Bone marrow (tissue), 2 donors: ENCODE results near the gene SMKR1.
"Not testable (repeated sequence)": the region's sequence is repeated elsewhere in the genome, so short reads cannot be mapped to it uniquely, and the experiment has no call there.

Source experiments
- DNase-seq, 2 donors: peaks; one replicate each; lab custom pipeline; 2025; lab: John Stamatoyannopoulos, UW

The SMKR1 gene

DNA sequence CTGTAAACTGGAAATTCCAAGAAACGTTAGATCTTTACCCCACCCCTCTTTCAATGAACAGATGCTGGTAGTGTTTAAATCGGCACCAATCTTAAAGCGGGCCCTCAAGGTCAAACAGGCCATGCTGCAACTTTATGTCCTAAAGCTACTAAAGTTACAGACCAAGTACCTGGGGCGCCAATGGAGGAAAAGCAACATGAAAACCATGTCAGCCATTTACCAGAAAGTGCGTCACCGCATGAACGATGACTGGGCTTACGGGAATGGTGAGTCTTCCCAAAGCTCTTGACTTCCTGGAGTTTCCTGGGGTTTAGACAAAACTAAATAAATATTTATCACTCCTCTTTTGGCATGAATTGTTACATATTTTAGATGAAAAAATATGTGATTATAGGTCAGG is 19.6 kb upstream of the SMKR1 start:
- DNase-seq = no peak

DNA sequence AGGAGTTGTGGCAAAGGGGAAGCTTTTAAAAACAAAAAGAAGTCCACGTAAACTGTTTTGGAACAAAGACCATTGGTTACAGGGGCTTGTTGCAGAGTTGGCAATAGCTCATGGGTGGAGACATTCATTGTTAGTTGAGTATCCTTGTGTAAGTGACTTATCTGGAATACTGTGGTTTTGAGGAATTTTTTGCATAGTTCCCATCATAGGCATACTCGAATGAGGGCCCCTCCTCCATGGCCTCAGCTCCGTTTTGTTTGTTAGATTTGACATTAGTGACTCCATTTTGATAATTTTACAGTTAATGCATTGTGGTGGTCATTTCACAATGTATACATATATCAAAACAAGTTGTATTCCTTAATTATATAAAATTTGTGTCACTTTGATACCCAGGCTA is 12.8 kb upstream of the SMKR1 start:
- DNase-seq = no peak

DNA sequence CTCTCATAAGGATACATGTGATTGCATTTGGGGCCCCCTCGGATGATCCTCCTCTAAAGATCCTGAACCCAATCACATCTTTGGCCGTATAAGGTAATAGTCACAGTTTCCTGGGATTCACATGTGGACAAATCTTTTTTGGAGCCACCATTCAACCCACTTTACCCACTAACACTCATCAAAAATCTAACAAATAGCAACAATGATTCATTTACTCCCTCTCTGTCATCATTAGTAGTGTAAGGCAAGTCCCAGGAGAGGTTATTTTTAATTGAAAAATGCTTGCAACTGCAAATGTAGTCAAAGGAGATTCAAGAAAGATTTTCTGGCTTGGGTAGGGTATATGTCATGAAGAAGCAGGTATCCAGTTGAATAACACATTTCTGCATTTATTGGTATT is 9.9 kb upstream of the SMKR1 start:
- no peak for DNase-seq

DNA sequence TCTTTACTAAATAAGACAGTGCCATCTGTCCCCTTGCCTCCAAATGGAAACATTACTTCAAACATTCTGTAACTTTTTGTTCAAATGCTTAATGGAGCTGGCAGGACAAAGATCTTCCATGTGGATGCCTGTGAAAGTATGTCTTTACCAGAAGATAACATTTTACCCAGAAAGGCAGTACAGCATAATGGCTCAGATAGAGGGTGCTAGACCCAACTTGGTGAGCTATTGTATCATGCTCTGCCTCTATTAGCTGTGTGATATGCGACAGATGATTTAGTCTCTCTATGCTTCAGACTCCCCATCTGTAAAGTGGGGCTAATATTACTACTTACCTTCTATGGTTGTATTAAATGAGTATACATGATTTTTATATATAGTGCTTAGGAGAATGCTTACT is 8.8 kb upstream of the SMKR1 start:
- DNase-seq = no peak

DNA sequence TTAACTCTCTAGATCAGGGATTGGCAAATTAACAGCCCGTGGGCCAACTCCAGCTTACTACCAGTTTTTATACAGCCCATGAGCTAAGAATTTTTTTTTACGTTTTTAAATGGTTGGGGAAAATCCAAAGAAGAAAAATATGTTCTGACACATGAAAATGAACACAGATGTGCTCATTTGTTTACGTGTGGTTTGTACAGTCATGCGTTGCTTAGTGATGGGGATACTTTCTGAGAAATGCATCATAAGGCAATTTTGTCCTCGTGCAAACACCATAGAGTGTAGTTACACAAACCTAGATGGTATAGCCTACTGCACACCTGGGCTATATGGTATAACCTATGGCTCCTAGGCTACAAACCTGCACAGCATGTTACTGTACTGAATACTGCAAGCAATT is 8.3 kb upstream of the SMKR1 start:
- no peak for DNase-seq

DNA sequence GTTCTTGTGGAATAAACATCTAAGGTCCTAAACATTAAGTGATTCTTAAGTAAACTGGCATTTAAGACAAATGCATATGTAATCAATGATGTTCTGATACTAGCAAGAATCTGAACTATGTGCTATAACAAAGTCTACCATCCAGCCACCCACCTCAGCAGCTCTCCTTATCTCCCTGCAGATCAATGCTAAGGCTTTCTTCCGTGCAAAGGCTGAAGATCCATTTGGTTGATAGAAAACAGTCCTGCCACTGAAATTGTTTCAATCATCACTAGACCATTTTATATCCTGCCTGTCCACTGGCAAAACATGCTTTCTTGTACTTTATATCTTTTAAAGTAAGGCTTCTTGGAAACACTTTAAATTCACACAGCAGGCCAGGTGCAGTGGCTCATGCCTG is 6.3 kb upstream of the SMKR1 start:
- peak in 1 of 2 donors; percentile 4 for DNase-seq

DNA sequence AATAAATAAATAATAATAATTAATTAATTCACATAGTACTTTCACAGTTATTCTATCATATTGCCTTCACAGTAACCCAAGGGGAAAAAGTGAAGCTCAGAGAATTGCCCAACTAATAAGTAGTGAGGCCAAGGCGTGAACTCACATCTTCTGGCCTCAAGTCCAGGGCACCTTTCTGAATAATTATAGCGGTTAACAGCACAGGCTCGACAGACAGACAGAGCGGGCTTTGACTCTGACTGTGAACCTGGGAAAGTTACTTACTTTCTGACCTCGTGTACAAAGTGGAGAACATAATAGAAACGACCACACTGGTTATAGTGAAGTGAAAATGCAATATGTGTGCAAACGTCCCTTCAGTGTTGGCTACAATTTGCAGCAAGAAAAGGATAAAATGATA is 5.7 kb upstream of the SMKR1 start:
- no peak for DNase-seq

DNA sequence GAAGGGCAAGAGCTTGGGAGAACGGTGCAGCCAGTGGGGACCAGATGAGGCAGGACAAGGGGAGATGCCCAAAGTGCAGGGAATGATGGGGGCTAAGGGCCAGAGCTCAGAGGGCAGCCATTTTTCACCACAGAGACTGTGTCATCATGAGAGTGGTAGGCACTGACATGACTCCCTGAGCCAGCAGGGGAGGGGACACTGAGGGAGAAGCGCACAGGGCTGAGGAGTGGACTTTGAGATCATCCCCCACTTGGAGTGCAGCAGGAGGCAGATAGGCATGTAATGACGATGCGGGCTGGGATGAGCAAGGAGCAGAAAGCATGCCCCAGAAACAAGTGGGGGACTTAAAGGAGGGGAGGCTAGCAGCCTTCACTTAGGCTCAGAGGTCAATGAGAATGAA is 5.2 kb upstream of the SMKR1 start:
- DNase-seq = no peak

DNA sequence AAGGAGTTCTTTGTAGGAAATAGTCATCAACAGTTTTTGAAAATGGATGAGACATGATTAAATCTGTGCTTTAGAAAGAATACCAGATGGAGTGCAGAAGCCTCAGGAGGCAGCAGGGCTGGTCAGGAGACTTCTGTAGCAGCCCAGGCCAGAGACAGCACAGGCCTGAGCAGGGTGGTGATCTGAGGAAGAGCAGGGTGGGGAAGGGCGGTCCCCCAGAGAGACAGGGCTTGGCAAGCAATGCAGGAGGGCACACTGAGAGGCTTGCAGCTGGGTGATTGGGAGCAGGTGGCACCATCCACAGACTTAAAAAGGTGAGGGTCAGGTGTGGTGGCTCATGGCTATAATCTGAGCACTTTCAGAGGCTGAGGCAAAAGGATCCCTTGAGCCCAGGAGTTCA is 4.3 kb upstream of the SMKR1 start:
- DNase-seq = no peak

DNA sequence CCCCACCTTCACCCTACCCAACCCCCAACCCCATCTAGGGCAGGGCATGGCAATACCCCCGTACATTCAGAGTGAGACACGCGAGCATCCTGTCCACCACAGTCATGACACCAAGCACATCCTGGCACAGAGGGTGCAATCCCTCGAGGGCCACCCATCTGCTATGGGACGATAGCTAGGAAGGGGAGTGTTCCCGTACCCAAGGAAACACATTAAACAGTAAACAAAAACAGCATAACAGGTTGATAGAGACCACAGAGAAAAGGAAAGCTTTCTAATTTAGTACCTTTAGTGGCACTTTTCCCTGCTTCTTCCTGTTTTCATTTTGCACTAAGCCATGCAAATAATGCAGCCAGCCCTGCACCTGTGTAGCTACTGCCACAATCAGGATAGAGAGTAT is 2.3 kb upstream of the SMKR1 start:
- DNase-seq = no peak

DNA sequence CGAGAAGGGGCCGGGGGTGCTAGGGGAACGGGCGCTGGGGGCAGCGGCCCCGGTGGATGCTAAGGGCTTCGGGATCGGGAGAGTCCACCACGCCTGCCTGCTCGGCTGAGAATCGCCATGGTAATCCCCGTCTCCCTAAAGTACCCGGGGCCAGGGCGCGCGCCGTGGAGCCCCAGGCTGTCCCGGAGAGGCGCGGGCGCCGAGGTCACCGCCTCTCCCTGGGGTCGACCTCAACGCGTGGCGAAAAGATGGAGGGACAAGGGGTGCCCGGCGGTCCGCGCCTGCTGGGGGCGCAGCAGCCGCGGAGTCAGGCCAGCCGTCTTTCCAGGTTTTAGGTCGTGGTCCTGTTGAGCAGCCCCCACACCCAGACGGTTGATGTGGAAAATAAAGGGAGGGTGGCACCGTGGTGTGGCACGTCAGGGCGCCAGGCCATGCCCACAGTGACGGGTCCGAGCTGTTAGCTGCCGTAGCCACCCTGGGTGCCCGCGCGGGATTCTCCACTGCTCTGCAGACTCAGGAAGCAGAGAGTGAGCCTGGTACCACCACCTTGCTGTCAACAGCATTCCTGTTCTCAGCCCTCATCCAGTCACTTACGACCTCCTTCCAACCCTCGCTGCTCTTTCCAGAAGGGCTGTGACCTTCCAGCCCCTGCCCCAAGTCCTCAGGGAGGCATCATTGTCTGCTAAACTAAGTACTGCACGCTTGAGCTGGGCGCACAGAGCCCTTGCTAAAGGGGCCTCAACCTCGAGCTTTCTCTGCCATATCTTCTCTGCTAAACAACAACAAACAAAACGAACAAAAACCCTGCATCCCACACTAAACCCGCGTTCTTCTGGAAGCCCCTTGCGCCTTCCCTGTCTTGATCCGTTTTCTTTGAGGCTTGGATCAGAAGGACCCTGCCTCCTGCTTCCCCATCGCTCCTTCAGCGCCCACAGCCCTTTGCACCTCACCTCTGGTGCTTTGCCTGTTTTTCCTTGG is 666 bp downstream of the SMKR1 start:
- DNase-seq = no peak

DNA sequence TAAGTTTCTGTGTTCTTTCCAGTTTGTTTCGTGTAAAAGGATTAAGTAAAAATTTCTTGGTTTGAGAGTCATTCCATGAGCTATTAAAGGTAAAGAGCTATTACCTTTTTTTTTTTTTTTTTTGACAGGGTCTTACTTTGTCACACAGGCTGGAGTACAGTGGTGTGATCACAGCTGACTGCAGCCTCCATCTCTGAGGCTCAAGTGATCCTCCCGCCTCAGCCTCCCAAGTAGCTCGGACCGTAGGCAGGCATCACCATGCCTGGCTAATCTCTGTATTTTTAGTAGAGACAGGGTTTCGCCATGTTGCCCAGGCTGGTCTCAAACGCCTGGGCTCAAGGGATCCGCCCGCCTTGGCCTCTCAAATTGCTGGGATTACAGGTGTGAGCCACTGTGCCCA is 1.4 kb downstream of the SMKR1 start:
- DNase-seq = no peak

DNA sequence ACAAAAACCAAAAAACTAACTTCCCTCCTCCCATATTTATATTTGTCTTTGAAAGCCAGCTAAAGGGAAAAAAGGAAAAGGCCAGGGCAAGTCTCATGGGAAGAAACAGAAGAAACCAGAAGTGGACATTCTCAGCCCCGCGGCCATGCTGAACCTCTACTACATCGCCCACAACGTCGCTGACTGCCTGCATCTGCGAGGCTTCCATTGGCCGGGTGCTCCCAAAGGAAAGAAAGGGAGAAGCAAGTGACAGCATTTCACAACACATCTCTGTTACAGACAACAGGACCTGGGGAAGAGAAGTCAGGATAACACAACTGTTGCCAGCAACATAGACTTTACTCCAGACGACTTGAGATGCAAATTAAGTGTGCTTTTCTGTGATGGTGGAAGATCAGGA is 9.9 kb downstream of the SMKR1 start:
- DNase-seq = no peak

DNA sequence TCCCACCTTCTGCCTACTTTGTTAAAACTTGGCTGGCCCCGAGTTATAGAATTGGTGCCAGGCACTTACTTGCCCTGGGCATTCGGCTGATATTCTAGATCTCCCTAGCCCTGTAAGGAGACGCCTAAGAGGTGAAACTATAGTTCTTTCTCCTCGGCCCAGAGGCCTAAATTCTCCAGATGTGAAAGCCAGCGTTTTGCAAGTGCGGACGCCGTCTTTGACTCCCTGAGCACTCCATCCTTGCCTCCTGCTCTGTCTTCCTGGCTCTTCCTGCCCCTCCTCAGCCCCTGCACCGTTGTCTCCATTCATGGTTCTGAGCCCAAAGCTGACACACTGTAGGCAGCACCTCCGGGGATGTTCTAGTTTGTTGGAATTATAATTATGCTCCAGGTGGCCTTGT is 11.2 kb downstream of the SMKR1 start:
- DNase-seq = no peak

DNA sequence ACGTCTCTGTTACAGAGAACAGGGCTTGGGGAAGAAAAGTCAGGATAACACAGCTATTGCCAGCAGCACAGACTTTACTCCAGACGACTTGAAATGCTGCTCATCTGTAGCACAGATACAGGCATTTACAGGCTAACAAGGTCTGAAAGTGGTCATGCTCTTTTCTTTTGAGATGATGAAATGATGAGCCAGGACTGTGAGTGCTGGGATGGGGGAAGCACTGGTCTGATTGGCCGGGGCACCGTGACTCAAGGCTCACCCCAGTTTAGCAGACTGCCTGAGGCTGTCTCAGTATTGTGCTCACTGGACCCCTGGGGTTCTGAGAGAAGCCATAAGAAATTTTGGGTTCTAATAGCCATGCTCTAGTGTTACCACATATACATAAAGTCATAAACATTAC is 12.4 kb downstream of the SMKR1 start:
- DNase-seq = no peak

DNA sequence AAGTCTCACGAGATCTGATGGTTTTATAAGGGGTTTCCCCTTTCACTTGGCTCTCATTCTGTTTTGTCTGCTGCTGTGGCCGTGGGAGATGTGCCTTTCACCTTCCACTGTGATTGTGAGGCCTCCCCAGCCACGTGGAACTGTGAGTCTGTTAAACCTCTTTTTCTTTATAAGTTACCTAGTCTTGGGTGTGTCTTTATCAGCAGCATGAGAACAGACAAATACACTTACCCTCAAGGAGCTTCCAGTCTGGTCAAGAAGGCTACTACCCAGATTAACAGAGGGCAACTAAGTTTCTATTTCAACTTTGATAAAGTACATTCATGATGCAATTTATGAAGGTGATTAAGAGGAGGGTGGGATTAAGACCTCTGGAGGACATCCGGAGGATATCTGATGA is 13.1 kb downstream of the SMKR1 start:
- DNase-seq = no peak

DNA sequence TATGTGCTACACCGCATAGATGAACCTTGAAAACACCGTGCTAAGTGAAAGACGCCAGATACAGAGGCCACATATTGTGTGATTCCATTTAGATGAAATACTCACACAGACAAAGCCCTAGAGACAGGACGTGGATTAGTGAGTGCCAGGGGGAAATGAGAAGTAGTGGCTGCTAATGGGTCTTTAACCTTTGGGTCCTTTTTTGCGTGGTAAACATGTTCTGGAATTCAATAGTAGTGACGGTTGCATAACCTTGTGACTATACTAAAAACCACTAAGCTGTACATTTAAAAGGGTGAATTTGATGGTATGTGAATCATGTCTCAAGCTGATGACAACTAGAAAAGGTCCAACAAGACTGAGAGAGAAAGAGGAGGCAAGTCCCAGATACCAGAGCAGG is 15.6 kb downstream of the SMKR1 start:
- no peak for DNase-seq

DNA sequence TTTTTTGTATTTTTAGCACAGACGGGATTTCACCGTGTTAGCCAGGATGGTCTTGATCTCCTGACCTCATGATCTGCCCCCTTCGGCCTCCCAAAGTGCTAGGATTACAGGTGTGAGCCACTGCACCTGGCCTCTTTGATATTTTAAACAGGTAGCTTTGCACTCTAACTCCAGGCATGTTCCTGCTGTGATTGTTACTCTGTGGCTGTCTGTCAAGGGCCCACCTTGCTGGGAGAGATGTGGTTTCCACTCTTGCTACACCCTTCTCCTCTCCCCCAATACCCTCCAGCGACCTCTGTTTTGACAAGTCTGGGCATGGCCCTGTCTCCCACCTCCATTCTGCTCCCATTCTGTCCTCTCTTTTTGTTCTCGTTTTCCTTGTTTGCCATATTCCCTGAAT is 17.1 kb downstream of the SMKR1 start:
- DNase-seq = no peak

DNA sequence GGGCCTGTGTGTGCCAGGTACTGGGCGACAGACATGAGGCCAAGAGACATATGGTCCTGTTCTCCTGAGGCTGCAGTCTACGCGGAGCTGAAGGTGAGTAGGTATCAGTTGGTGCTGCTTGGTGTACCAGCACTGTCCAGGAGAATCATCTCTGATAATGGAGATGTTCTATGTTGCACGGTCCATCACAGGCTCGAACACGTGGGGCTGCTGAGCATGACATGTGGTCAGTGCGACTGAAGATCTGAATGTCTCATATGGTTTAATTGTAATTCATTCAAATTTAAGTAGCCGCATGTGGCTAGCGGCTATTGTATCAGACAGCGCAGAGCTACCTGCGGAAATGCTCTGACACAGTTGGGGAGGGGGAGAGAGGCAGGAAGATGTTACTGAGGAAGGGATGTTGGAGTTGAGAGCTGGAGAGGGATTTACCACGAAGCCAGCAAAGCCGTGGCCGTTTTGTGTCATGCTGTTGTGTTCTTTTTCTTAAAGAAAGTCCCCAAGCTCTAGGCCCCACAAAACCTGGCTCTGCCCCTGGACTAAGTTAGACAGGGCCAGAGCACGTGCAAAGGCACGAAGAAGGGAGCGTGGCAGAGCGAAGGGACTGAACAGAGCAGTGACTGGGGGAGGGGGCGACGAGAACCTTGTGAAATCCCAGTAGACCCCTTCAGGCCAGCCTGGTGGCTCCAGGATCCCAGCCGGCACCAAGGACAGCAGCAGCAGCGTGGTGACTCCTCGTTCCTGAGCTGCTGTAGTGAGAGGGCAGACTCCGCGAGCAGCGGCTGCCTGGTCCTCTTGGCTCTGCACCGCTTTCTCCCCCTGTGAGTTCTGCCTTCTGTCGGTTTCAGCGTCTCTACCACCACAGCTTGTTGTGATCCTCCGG is 20.0 kb downstream of the SMKR1 start:
- no peak for DNase-seq

DNA sequence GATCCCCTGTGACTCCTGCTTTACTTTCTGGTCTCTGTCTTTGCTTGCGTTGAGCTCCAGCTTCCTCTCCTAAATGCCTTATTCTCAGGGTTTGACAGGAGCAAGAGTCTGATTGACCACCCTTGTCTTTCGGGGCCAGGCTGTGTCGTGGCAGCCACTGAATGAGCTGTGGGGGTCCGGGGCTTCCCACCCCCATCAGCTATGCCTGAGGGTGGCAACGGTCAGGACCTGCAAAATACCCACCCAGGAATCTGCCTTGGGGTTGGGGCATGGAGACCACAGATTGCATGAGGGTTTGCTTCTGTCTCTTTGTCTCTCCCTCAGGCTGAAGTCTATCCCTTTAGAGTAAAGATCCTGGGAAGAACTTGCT is 20.6 kb downstream of the SMKR1 start:
- no peak for DNase-seq

DNA sequence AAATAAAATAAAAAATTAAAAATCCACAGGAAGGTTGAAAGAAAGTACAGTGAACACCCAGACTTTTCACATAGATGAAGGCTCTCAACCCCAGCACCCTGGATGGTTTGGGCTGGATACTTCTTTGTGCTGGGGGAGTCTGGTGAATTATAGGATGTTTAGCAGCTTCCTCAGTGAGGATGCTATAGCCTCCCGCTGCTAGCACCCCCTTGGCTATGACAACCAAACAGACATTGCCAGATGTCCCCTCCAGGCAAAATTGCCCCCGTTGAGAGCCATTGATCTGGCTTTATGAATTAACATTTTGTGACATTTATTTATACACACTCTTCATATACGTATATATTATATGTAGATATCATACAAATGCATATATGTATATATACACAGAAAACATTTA is 21.6 kb downstream of the SMKR1 start:
- DNase-seq = no peak

DNA sequence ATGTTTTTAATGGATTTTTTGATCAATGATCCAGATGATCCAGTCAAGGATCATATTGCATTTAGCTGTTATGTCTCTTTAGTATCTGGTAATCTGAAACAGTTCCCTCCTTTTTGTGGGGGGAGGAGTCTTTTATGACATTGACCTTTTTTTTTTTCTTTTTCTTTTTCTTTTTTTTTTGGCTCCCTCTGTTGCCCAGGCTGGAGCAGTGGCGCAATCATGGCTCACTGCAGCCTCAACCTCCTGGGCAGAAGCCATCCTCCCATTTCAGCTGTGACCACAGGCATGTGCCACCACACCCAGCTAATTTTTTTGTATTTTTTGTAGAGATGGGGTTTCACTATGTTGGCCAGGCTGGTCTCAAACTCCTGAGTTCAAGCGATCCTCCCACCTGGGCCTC is 22.1 kb downstream of the SMKR1 start:
- not testable (repeated sequence) for DNase-seq

DNA sequence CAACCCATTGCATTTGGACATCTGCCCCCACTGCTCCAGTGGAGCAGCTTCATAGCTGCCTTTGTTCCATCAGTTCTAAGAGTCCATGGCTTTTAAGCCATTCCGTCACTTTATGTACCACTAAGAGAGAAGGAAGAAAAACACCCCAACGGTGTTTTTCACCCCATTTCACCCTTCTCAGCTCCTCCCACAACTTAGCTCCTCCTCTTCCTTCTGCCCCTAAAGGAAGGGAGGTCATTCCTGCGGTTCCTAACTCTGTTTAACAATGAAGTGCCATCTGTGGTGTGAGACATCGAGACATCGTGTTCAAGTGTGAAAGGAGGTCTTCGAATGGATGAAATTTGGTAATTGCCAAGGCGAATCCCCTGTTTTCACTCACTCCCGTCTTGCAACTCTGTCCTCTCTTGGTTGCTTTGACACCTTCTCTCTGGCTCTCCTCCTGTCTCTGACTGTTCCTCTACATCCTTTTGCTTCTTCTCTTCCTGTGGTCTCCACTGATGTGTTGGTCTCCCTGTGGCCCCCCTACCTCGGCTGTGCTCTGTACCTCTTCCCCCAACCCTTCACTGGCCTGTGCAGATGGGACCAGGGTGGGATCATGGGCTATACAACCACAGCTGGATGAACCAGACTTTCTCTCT is 23.0 kb downstream of the SMKR1 start:
- no peak for DNase-seq
